Measurements from ENCODE around the gene MACROH2A1. TPM values are rescaled to one million over a fixed set of nuclear protein-coding genes. Genes with fewer than 3 reads are reported as not detected.
A peak's percentile ranks its signal among the peaks of the same experiment; 100 is the strongest.

The MACROH2A1 gene
- total RNA-seq, 4 donors from 2014 or later: 196 to 251 (median 209) TPM

DNA sequence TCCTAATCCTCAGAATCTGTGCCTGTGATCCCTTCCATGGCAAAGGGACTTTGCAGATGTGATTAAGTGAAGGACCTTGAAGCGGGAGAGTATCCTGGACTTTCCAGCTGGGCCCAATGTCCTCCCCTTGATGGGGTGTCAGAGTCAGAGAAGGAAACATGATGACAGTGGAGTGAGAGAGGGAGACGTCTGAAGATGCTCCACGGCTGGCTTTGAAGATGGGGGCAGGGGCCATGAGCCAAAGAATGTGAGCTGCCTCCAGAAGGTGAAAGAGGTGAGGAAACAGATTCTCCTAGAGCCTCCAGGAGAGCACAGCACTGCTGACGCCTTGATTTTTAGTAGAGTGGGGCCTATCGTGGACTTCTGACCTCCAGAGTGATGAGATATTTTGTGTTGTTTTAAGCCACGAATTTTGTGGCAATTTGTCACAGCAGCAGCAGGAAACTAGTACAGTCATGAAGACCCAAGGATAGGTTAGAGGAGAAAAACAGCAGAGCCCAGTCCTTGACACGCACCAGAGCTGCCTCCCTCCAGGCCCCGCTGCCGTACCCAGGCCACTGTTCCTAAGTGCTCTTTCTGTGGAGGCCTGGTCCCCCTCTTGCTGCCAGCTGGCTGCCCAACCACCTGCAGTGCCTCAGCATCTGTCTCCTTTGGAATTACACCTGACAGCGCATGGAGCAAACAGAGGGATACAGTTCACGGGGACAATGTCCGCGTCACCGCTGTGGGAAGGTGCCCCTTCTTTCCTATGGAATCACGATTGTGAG is 78.1 kb downstream of the MACROH2A1 start:
- DNase-seq (ENCODE audit: low spot score in 2 of 2): no peak
- H3K27ac ChIP-seq: no peak overlapping the region
- WGBS: 88% methylated on average over 15 of the region's 15 CpGs
- H3K4me3 ChIP-seq: no peak overlapping the region
- no peaks in the 10 kb centered on the region for H3K9me3 ChIP-seq
- TF ChIP-seq POLR2AphosphoS5 (IDR thresholded peaks at IDR 0.05): no peak
- no peak for TF ChIP-seq EP300 (IDR thresholded peaks at IDR 0.05)
- H3K36me3 ChIP-seq: no peaks in the 10 kb centered on the region
- peaks cover 13% of the 10 kb centered on the region for H3K4me1 ChIP-seq
- no peaks in the 10 kb centered on the region for H3K27me3 ChIP-seq

DNA sequence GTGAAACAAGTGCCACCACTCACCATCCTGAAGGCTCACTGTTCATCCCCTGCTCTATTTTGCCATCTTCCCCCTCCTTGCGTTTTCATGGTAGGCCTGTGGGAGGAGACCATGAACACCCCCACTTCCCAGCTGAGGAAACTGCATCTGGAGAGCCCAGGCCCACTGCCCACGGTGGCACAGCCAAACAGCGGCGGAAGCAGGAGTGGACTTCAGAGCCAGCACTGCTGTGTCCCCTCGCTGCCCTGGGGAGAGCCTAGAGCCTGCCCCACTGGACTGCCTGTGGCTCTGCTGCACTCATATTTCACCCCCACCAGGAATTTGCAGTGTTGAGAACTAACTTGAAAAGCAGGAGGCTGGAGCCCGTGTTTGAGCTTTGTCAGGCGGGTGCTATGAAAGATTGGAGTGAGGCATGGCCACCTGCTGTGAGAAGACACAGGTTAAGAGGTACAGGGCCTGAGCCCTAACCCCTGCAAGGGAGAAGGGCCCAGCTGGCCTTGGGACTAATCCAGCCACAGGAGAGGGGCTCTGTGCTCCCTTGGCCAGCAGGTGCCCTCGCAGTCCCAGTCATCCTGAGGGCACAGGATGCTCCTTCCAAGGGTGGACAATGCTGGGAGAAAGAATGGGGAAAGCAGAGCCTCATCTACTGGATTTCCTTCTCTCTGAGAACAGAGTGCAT is 79.0 kb downstream of the MACROH2A1 start:
- Histone ChIP-seq H3K9me3 (no peaks in the 10 kb centered on the region), H3K4me1 (peaks cover 9% of the 10 kb centered on the region), H3K4me3 (no peak overlapping the region), H3K36me3 (no peaks in the 10 kb centered on the region), H3K27ac (no peak overlapping the region), H3K27me3 (no peaks in the 10 kb centered on the region)
- peak in 1 of 2 donors; percentile 39 for DNase-seq (ENCODE audit: low spot score in 2 of 2)
- TF ChIP-seq POLR2AphosphoS5 (IDR thresholded peaks at IDR 0.05) (no peak), POLR2A (IDR thresholded peaks at IDR 0.05) (no peak), EP300 (IDR thresholded peaks at IDR 0.05) (no peak)
- TF ChIP-seq, protein P1, sequence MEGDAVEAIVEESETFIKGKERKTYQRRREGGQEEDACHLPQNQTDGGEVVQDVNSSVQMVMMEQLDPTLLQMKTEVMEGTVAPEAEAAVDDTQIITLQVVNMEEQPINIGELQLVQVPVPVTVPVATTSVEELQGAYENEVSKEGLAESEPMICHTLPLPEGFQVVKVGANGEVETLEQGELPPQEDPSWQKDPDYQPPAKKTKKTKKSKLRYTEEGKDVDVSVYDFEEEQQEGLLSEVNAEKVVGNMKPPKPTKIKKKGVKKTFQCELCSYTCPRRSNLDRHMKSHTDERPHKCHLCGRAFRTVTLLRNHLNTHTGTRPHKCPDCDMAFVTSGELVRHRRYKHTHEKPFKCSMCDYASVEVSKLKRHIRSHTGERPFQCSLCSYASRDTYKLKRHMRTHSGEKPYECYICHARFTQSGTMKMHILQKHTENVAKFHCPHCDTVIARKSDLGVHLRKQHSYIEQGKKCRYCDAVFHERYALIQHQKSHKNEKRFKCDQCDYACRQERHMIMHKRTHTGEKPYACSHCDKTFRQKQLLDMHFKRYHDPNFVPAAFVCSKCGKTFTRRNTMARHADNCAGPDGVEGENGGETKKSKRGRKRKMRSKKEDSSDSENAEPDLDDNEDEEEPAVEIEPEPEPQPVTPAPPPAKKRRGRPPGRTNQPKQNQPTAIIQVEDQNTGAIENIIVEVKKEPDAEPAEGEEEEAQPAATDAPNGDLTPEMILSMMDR (IDR thresholded peaks at IDR 0.05): no peak
- WGBS: 86% methylated on average over 8 of the region's 8 CpGs

DNA sequence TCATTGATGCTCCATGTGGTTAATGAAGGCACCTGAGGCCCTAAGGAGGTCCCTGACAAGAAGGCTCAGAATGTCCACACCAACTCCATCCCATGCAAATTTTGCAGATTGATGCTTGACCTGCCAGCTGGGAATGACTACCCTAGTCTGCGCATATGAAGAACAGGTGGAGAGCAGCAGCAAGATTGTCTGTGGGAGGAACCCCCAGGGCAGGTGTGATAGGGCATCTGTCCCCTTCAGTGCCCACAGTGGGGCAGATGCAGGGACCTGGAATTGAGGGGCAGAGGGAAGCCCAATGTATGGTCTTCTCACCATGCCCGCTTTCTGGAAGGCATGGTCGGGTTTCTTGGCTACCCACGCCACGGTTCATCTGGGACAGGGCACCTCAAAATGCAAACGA is 79.6 kb downstream of the MACROH2A1 start:
- H3K27ac ChIP-seq: no peak overlapping the region
- H3K27me3 ChIP-seq: no peaks in the 10 kb centered on the region
- 94% methylated on average over 6 of the region's 6 CpGs for WGBS
- H3K9me3 ChIP-seq: no peaks in the 10 kb centered on the region
- peaks cover 2% of the 10 kb centered on the region for H3K4me1 ChIP-seq
- H3K4me3 ChIP-seq: no peak overlapping the region
- DNase-seq (ENCODE audit: low spot score in 2 of 2): peak in 1 of 2 donors; percentile 32
- no peaks in the 10 kb centered on the region for H3K36me3 ChIP-seq
- no peak for TF ChIP-seq POLR2AphosphoS5 (IDR thresholded peaks at IDR 0.05)
- TF ChIP-seq EP300 (IDR thresholded peaks at IDR 0.05): no peak
- no peak for TF ChIP-seq POLR2A (IDR thresholded peaks at IDR 0.05)
- TF ChIP-seq, protein P1 (IDR thresholded peaks at IDR 0.05): no peak

GRCh38 chr5:135318924-135319323 is 80.1 kb downstream of the MACROH2A1 start:
- H3K27ac ChIP-seq: no peak overlapping the region
- H3K9me3 ChIP-seq: no peaks in the 10 kb centered on the region
- H3K27me3 ChIP-seq: no peaks in the 10 kb centered on the region
- no peaks in the 10 kb centered on the region for H3K4me1 ChIP-seq
- no CpG with 5 or more reads among the region's 1 CpG for whole genome bisulfite sequencing
- H3K36me3 ChIP-seq: no peaks in the 10 kb centered on the region
- no peak for DNase-seq (ENCODE audit: low spot score in 2 of 2)
- H3K4me3 ChIP-seq: no peak overlapping the region
- TF ChIP-seq EP300 (IDR thresholded peaks at IDR 0.05): no peak

- H3K27ac ChIP-seq: no peak overlapping the region
- no peaks in the 10 kb centered on the region for H3K36me3 ChIP-seq
- TF ChIP-seq, protein P1 (IDR thresholded peaks at IDR 0.05): no peak
- TF ChIP-seq EP300 (IDR thresholded peaks at IDR 0.05): no peak
- TF ChIP-seq POLR2A (IDR thresholded peaks at IDR 0.05): no peak
- TF ChIP-seq POLR2AphosphoS5 (IDR thresholded peaks at IDR 0.05): no peak
- H3K27me3 ChIP-seq: no peaks in the 10 kb centered on the region
- no peak for DNase-seq (ENCODE audit: low spot score in 2 of 2)
- 92% methylated on average over 4 of the region's 4 CpGs for WGBS
- H3K4me3 ChIP-seq: no peak overlapping the region
- no peaks in the 10 kb centered on the region for H3K4me1 ChIP-seq
- H3K9me3 ChIP-seq: no peaks in the 10 kb centered on the region
These were observed 81.0 kb downstream of the MACROH2A1 start for GRCh38 chr5:135318037-135318436.

DNA sequence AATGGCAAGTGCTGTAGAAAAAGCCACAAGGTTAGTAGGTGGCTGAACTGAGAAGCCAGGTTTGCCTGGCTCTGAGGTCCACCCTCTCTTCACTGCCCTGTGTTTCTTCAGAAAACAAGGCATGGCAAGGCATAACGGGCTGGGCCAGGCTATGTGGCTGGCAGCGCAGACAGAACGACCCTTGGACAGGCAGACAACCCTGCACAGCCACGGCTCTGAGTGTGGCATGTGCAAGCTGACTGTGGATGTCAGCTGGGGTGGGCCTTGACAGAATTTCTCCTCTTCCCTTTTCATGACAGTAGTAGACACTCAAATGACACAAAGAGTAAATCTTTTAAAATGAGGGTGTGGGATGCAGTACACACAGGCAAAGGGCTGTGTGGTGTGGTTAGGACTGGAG is 81.7 kb downstream of the MACROH2A1 start:
- Histone ChIP-seq H3K4me3 (no peak overlapping the region), H3K27ac (no peak overlapping the region), H3K9me3 (no peaks in the 10 kb centered on the region), H3K27me3 (no peaks in the 10 kb centered on the region), H3K36me3 (no peaks in the 10 kb centered on the region), H3K4me1 (no peaks in the 10 kb centered on the region)
- TF ChIP-seq EP300 (IDR thresholded peaks at IDR 0.05): no peak
- TF ChIP-seq POLR2AphosphoS5 (IDR thresholded peaks at IDR 0.05): no peak
- no peak for TF ChIP-seq POLR2A (IDR thresholded peaks at IDR 0.05)
- TF ChIP-seq, protein P1 (IDR thresholded peaks at IDR 0.05): no peak
- DNase-seq (ENCODE audit: low spot score in 2 of 2): no peak
- 89% methylated on average over 4 of the region's 4 CpGs for WGBS
